ENCODE results near the gene IDH3G. TPM values are rescaled to one million over a fixed set of nuclear protein-coding genes. Genes with fewer than 3 reads are reported as not detected.

IDH3G gene
- total and polyA plus RNA-seq, 2 donors (not counting 3 experiments of a cell fraction or from before 2014, with no cell fraction given) = 57.7 to 116 TPM

- Histone ChIP-seq H3K36me3 (ENCODE audit: control insufficient read depth in 2 of 2, extremely low read depth in 1 of 2, insufficient read depth in 2 of 2, low read length in 2 of 2) (no peaks in the 10 kb centered on the region), H3K9me1 (replicated peaks; ENCODE audit: control insufficient read depth, extremely low read depth, insufficient read depth, low read length) (no peaks in the 10 kb centered on the region), H3K27ac (ENCODE audit: insufficient read depth, low read depth, low read length) (no peak overlapping the region), H3K4me1 (ENCODE audit: control insufficient read depth, extremely low read depth, insufficient read depth, low read length) (no peaks in the 10 kb centered on the region), H2AFZ (ENCODE audit: low read depth, low read length) (no peak overlapping the region), H4K20me1 (replicated peaks; ENCODE audit: control insufficient read depth, extremely low read depth, insufficient read depth, low read length) (no peaks in the 10 kb centered on the region), H3K4me3 (replicated peaks in 1 of 3; ENCODE audit: insufficient read depth in 1 of 3, low read depth in 1 of 3, low read length in 3 of 3) (no peak overlapping the region), H3K4me2 (ENCODE audit: insufficient read depth, low read length) (no peak overlapping the region), H3K79me2 (ENCODE audit: control insufficient read depth, insufficient read depth, low read length) (no peaks in the 10 kb centered on the region), H3K9me3 (replicated peaks; ENCODE audit: control insufficient read depth, insufficient read depth, low read length) (no peaks in the 10 kb centered on the region), H3K9ac (replicated peaks; ENCODE audit: extremely low read depth, insufficient read depth, low read length) (no peak overlapping the region), H3K27me3 (ENCODE audit: control insufficient read depth in 2 of 2, insufficient read depth in 2 of 2, low read length in 2 of 2) (no peaks in the 10 kb centered on the region)
- dilution Hi-C loops (cut with MboI; ENCODE audit: extremely low pct_ligation_motif_present, low sequenced_read_pairs) (no loop called here), intact Hi-C loops (cut with micrococcal nuclease) (no loop called here)
- POLR2A ChIA-PET = no interaction called here
- FAIRE-seq = no peak
- no peak for TF ChIP-seq GATA2 (IDR thresholded peaks at IDR 0.05; ENCODE audit: insufficient read depth, insufficient read length, low read depth, low read length)
- TF ChIP-seq MYC (IDR thresholded peaks at IDR 0.05; ENCODE audit: low read depth, low read length) = no peak
- no peak for TF ChIP-seq JUN (IDR thresholded peaks at IDR 0.05; ENCODE audit: borderline replicate concordance, insufficient read depth, insufficient read length, low read depth)
- no peak for TF ChIP-seq EZH2 (IDR thresholded peaks at IDR 0.05; ENCODE audit: borderline replicate concordance, low read depth, low read length, severe bottlenecking)
- no peak for TF ChIP-seq MAX (IDR thresholded peaks at IDR 0.05; ENCODE audit: insufficient read depth, insufficient read length)
- no peak for TF ChIP-seq CTCF (IDR thresholded peaks at IDR 0.05; ENCODE audit: extremely low read depth in 1 of 2, insufficient read depth in 1 of 2, low read depth in 1 of 2, low read length in 2 of 2)
- no peak for TF ChIP-seq FOS (IDR thresholded peaks at IDR 0.05; ENCODE audit: borderline replicate concordance, insufficient read depth, low read length)
- no peak for TF ChIP-seq POLR2A (IDR thresholded peaks at IDR 0.05; ENCODE audit: low read depth, low read length)
- TF ChIP-seq POLR2AphosphoS5 (IDR thresholded peaks at IDR 0.05; ENCODE audit: insufficient read depth, low read depth, low read length) = no peak
- CTCF ChIA-PET = interaction anchor here (1.4 kb wide), 1 partner anchor 10 kb away, joined by 3 read pairs; the partner anchor contains the start of genes IDH3G and SSR4
- BruUV-seq (replicated peaks) = no TSS peak
- DNase-seq (ENCODE audit: low read depth, low spot score) = no peak
These were observed 10.4 kb upstream of the IDH3G start for GRCh38 chrX:153804621-153805020.

Data from endothelial cell of umbilical vein (primary cell).